COLO668 (cell line): ENCODE data around the gene LSM6.

Experiments
- DNase-seq: peaks from one replicate; lab custom pipeline; 2025; ENCODE audit not compliant: unreplicated experiment; lab: John Stamatoyannopoulos, UW

Gene LSM6

DNA sequence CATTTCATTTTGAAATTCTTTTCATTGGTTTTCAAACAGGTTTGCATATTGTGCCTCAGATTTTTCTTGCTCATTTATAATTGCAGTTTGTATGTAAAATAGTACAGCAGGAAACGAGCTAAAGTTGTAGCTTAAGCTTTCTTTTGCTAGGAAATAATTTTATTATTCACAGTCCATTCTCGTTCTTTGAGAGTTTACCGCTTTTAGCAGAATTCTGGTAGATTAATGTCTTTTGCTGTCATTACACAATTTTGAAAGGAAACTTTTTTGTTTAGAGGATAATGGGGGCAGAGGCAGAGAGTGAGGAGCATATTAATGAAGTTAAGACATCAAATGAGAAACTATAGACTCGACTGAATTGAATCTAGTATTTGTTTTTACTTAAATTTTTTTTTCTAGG is 10.5 kb downstream of the LSM6 start:
- DNase-seq: no peak

DNA sequence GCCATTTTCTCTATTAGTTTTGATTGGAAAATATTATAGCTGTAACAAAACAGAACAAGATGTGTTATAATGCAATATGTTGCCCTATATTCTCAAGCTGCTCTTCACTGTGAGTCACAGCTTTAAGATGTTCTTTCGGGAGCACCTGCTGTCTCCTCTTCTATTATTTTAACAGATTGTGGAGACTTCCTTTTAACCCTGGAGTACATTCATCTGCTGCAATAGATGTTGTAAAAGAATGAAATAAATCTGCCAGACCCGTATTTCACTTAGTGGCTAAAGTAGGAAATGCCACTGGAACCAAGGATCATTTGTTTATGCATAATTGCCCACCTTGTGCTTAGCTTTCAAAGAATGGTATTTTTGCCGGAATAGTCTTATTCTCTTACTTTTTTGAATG is 11.1 kb downstream of the LSM6 start:
- no peak for DNase-seq

DNA sequence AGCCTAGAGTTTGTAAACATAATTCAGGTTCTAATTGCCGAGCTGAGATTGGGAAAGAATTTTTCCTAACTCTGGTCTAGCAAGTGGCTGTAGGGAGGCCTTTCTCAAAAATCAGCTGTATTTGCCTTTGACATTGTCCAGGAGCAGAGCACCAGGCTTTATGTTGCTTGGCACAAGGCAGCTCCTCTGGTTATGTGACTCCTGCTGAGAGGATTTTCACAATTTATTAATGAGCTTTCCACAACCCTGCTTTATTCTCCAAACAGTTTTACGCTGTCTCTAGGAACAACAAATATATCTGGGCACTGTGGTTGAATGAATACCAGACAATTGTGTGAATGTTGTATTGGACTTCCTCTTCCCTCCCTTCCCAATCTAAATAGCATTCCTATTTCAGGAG is 14.9 kb downstream of the LSM6 start:
- no peak for DNase-seq

DNA sequence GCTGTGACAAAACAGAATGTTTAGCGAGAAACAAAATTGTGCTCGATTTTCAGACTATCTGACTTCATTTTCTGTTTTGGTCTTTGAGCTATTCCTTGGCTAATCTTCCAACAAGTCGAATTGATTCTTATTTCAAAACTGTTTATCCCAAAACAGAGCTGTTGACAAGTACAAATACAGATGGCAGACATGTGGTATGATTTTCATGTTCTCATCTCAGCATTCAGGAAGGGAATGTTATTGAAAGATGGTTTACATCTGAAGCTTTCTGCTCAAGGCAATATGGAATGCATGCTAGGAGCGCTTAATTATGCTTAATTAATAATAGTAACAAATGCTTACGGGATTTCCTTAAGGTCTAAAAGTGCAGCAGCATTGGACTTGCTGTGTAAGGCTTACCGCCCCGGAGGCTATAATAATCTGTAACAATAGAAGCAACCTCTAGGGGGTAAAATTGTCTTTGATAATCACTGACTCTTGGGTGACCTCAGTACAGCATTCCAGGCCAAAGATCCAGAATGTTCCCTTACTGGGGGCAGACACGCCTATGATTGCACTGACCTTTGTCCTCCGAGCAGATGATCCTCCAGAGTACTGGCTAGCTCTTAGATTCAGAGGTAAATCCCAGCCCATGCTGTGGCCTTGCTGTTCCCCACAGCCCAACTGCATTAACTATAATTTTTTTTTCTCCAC is 16.4 kb downstream of the LSM6 start:
- no peak for DNase-seq

GRCh38 chr4:146193628-146194027 is 18.1 kb downstream of the LSM6 start:
- no peak for DNase-seq

DNA sequence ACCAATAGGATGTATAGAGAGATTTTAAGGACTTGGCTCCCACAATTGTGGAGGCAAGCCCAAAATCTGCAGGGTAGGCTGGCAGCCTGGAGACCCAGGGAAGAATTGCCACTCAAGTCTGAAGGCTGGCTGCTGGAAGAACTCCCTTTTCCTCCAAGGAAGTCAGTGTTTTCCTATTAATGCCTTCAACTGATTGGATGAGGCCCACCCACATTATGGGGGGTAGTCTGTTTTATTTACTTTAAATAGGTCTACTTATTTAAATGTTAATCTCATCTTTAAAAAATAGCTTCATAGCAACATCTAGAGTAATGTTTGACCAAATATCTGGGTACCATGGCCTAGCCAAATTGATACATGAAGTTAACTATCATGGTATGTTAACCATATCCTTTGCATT is 18.7 kb downstream of the LSM6 start:
- no peak for DNase-seq

GRCh38 chr4:146202665-146203064 is 27.1 kb downstream of the LSM6 start:
- no peak for DNase-seq

- no peak for DNase-seq
Measured at GRCh38 chr4:146207410-146207809, 31.9 kb downstream of the LSM6 start.

DNA sequence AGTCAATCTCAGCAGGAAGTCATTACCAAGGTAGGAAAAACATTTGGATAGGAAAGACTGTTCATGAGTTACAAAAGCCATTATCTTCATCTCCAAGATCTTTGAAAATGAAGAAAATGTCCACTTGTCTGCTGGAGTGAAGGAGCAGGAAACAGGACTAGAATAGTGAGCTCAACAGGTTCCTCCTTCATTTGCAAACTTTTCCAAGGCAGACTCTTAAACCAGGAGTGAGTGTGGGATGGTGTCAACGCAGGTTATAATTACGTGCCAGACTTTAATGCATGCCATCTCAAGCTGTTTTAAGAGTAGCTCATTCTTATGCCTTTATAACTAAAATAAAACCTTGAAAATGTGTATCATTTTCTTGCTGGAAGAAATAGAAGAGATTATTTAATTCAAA is 35.4 kb downstream of the LSM6 start:
- DNase-seq: no peak

DNA sequence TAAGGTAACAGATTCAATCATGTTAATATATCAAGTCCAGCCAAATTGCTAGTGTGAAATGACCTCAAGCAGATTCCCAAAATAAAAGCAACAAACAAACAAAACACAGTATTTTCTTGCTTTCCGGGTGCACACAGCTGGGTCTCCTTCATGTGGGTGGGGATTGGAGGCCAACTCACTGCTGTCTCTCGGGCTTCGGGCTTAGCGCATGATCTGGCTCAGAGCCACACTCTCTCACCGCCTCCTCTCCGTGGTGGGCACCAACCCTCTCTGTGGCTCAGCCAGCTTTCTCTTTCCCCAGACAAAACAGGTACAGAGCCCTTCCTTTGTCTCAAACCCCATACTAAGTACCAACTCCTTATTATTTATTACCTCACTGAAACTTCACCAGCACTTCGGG is 35.9 kb downstream of the LSM6 start:
- DNase-seq: no peak

GRCh38 chr4:146212781-146213180 is 37.3 kb downstream of the LSM6 start:
- no peak for DNase-seq

DNA sequence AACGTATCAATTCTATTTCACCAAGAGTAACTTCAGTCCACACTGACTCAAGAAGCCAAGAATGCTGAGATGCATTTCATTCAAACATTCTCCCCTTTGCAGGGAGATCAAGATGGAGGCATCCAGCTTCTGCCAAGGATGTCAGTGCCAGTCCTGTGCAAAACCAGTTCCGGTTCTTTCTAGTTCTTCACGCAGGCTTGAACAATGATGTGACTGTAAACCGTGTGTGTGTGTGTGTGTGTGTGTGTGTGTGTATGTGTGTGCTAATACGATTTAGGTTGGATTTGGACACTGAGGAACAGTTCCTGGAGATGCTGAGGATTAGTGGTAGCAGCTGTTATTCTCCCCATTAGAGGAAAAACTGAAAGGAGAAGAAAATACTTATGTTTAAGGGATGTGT is 38.7 kb downstream of the LSM6 start, which contains the start of gene REELD1:
Gene REELD1, plus strand, starts transcription at position 301 of the 400 bp plus-strand sequence. CDS start 2,415 bp downstream, outside the sequence.
- no peak for DNase-seq

DNA sequence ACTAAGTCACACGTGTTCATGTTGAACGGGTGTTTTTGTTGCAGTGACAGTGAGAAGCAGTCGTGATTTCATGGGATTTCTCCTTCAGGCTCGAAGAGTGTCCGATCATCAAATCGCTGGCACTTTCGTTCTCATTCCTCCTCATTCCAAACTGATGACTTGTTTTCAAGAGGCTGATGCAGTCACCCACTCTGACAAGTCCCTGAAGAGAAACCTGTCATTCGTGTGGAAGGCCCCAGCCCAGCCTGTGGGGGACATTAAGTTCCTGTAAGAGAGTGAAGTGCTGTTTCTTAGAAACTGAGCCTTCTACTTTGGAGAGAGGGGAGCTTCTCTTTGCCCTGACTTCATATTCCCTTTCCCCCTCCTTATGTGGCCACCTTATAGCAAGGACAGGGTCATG is 46.8 kb downstream of the LSM6 start:
- DNase-seq: no peak

GRCh38 chr4:146224326-146224966 is 48.9 kb downstream of the LSM6 start:
- DNase-seq: no peak

GRCh38 chr4:146229406-146229805 is 53.9 kb downstream of the LSM6 start:
- DNase-seq: no peak

GRCh38 chr4:146232131-146232722 is 56.7 kb downstream of the LSM6 start:
- DNase-seq: no peak

- DNase-seq: no peak
Measured at GRCh38 chr4:146235654-146236177, 60.2 kb downstream of the LSM6 start.

DNA sequence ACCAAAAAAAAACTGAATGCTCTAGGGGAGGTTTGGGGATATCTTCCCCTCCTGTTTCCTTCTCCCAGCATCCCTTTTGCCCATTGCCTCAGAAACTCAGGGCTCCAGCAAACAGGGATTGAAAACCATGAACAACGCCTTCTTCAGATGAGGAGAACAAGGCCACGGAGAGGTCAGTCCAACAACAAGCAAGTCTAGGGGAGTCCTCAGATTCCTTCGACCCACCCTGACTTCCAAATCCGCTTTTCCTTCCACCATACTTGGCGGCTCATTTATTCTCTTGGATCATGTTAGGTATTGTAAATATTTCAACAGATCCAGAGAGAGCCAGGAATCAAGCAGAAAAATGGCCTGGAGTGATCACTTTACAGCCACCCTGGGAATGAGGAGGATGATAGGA is 60.7 kb downstream of the LSM6 start:
- DNase-seq: no peak

GRCh38 chr4:146237092-146237491 is 61.6 kb downstream of the LSM6 start:
- DNase-seq: no peak

GRCh38 chr4:146238107-146238506 is 62.6 kb downstream of the LSM6 start:
- no peak for DNase-seq
